GM12892 (cell line): ENCODE results near the gene ETFBKMT.

Experiments used
- POLR2A ChIP-seq: IDR thresholded peaks from 2 replicates; pipeline ENCODE4 v1.6.1; 2011; ENCODE audit warnings: low read depth, low read length, control low read depth
- POLR2AphosphoS5 ChIP-seq: IDR thresholded peaks from 2 replicates; pipeline ENCODE4 v1.6.1; 2011; ENCODE audit warnings: low read depth, low read length, control low read depth
- TAF1 ChIP-seq: IDR thresholded peaks from 2 replicates; pipeline ENCODE4 v1.6.1; 2011; ENCODE audit warnings: low read depth, mild to moderate bottlenecking, control low read depth, low read length, borderline replicate concordance

DNA sequence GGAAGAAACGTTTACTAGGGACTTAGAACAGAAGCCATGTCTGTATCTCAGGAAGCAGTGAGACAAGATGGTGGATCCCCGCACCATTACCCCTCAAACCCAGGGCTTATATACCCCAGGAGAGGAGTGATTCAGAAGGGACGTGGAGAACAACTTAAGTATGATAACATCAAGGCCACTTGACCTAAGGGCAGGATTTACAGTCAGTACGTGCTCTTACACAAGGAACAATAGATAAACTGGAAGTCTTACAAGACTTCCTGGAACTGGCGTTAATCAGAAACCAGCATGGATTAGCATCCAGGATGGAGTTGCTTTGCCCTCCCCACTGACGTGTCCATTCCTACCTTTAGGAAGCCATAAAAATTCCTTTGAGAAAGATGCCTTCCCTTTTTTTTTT, 8.6 kb upstream of the ETFBKMT start:
- TF ChIP-seq POLR2AphosphoS5 (no peak), POLR2A (no peak), TAF1 (no peak)
